HCT116 (cell line): ENCODE results near the gene ZNF414. TPM values are rescaled to one million over a fixed set of nuclear protein-coding genes. Genes with fewer than 3 reads are reported as not detected.

ENCODE experiments used
- ATAC-seq: fragments of 200-7000 bp; cut with Tn5 transposase; 2 replicates; pipeline ENCODE4 v1.9.1; 2020; ENCODE audit warnings: mild to moderate bottlenecking, moderate library complexity
- BruUV-seq: library from RNA; stranded (reverse); fragments of 400-500 nt; replicated peaks from 2 replicates; lab custom pipeline; 2021; lab: Mats Ljungman, UMichigan
- CTCF ChIA-PET: fragments of 300-600 bp; sonication (Branson Sonifier 250); formaldehyde crosslinking; loops from one replicate; lab custom pipeline; 2021; ENCODE audit warnings: antibody characterized with exemption; lab: Charles Lee
- POLR2A ChIA-PET: fragments of 300-600, 350-600 bp; sonication (Branson Sonifier 250); formaldehyde crosslinking; loops from one replicate; lab custom pipeline; 2021; ENCODE audit warnings: antibody characterized with exemption; lab: Charles Lee
- RAD21 ChIA-PET, 2 experiments: fragments of 300-600 bp; sonication (Branson Sonifier 250); formaldehyde crosslinking; loops; one replicate each; lab custom pipeline; 2023; ENCODE audit warnings: low total read pairs in 2 of 2; ENCODE audit not compliant: uncharacterized antibody in 2 of 2, unreplicated experiment in 2 of 2, low non-redundant PET in 1 of 2; lab: Charles Lee
- DNase-seq: peaks from one replicate; pipeline ENCODE4 v3.0.0-alpha.2; 2010; ENCODE audit warnings: low read depth, low spot score
- H2AFZ ChIP-seq: fragments of 200-600 bp; shearing (Covaris generic), sonication (generic); 2 replicates; pipeline ENCODE4 v1.6.1; 2017; ENCODE audit warnings: low read depth, mixed run types, mixed read lengths, antibody characterized with exemption, low read length; ENCODE audit not compliant: poor library complexity, severe bottlenecking
- H3K27ac ChIP-seq: 2 replicates; pipeline ENCODE4 v1.5.1; 2012; ENCODE audit warnings: low read depth, low read length
- H3K27me3 ChIP-seq: fragments of 200-600 bp; sonication (generic); 2 replicates; pipeline ENCODE4 v1.6.1; 2016; ENCODE audit warnings: mixed run types, low read length, mixed read lengths; ENCODE audit not compliant: insufficient read depth
- H3K36me3 ChIP-seq, 2 experiments: fragments of 200-500 bp in 1 of 2; fragments of 200-600 bp in 1 of 2; sonication (Bioruptor generic) in 1 of 2; sonication (generic) in 1 of 2; 2 replicates each; pipeline versions ENCODE4 v1.5.1 to v1.6.1; 2014 to 2016; ENCODE audit warnings: low read length in 2 of 2, inconsistent platforms in 1 of 2, mixed read lengths in 1 of 2, mixed run types in 1 of 2; ENCODE audit not compliant: insufficient read depth in 2 of 2, control insufficient read depth in 1 of 2
- H3K4me1 ChIP-seq, 2 experiments: fragments of 200-600 bp in 1 of 2; sonication (generic) in 1 of 2; 2 replicates each; pipeline versions ENCODE4 v1.5.1 to v1.6.1; 2012 to 2017; ENCODE audit warnings: low read length in 2 of 2, inconsistent platforms in 1 of 2, mild to moderate bottlenecking in 1 of 2, mixed read lengths in 1 of 2, mixed run types in 1 of 2, moderate library complexity in 1 of 2; ENCODE audit not compliant: insufficient read depth in 2 of 2, control insufficient read depth in 1 of 2
- H3K4me2 ChIP-seq: fragments of 200-600 bp; sonication (generic); 2 replicates; pipeline ENCODE4 v1.6.1; 2017; ENCODE audit warnings: mixed run types, low read length, mixed read lengths
- H3K4me3 ChIP-seq, 2 experiments: fragments of 200-600 bp in 1 of 2; sonication (generic) in 1 of 2; replicated peaks in 1 of 2; 2 replicates each; pipeline ENCODE4 v1.5.1; 2011 to 2016; ENCODE audit warnings: low read length in 2 of 2, control low read depth in 1 of 2, low read depth in 1 of 2, mild to moderate bottlenecking in 1 of 2, mixed read lengths in 1 of 2, mixed run types in 1 of 2
- H3K79me2 ChIP-seq: fragments of 200-600 bp; sonication (generic); 2 replicates; pipeline ENCODE4 v1.6.1; 2017; ENCODE audit warnings: mild to moderate bottlenecking, mixed run types, low read length, moderate library complexity, mixed read lengths; ENCODE audit not compliant: insufficient read depth
- H3K9ac ChIP-seq: fragments of 200-600 bp; sonication (generic); 2 replicates; pipeline ENCODE4 v1.6.1; 2016; ENCODE audit warnings: low read length, mixed read lengths
- H3K9me2 ChIP-seq: fragments of 200-600 bp; sonication (generic), shearing (Covaris generic); 2 replicates; pipeline ENCODE4 v1.6.1; 2017; ENCODE audit warnings: mixed run types, mild to moderate bottlenecking, moderate library complexity; ENCODE audit not compliant: insufficient read depth
- H3K9me3 ChIP-seq, 2 experiments: fragments of 200-500 bp in 1 of 2; fragments of 200-600 bp in 1 of 2; sonication (Bioruptor generic) in 1 of 2; sonication (generic) in 1 of 2; 2 replicates each; pipeline ENCODE4 v1.6.1; 2014 to 2017; ENCODE audit warnings: low read length in 2 of 2, mixed read lengths in 2 of 2, inconsistent platforms in 1 of 2, low read depth in 1 of 2, mild to moderate bottlenecking in 1 of 2, mixed run types in 1 of 2, moderate library complexity in 1 of 2; ENCODE audit not compliant: control insufficient read depth in 1 of 2, insufficient read depth in 1 of 2
- H4K20me1 ChIP-seq: fragments of 200-600 bp; sonication (generic), shearing (Covaris generic); 2 replicates; pipeline ENCODE4 v1.6.1; 2017; ENCODE audit warnings: mixed run types, mild to moderate bottlenecking, moderate library complexity; ENCODE audit not compliant: insufficient read depth
- EZH2 ChIP-seq: fragments of 200-600 bp; sonication (generic); IDR thresholded peaks from 2 replicates; pipeline ENCODE4 v1.6.1; 2017; ENCODE audit warnings: antibody characterized with exemption, mixed run types
- FOSL1 ChIP-seq: IDR thresholded peaks from 2 replicates; pipeline ENCODE4 v1.6.1; 2012; ENCODE audit warnings: low read depth
- JUND ChIP-seq: IDR thresholded peaks from 2 replicates; pipeline ENCODE4 v1.6.1; 2012
- POLR2A ChIP-seq: IDR thresholded peaks from 2 replicates; pipeline ENCODE4 v1.7.0; 2011; ENCODE audit warnings: borderline replicate concordance; ENCODE audit not compliant: insufficient read depth, insufficient read length; ENCODE audit errors: extremely low read depth
- POLR2AphosphoS5 ChIP-seq: IDR thresholded peaks from 2 replicates; pipeline ENCODE4 v1.6.1; 2011; ENCODE audit warnings: mild to moderate bottlenecking, low read depth, low read length, moderate library complexity
- RAD21 ChIP-seq: IDR thresholded peaks from 2 replicates; pipeline ENCODE4 v1.6.1; 2012; ENCODE audit warnings: low read depth, mild to moderate bottlenecking
- YY1 ChIP-seq: IDR thresholded peaks from 2 replicates; pipeline ENCODE4 v1.6.1; 2011; ENCODE audit warnings: low read length, low read depth, moderate library complexity, mild to moderate bottlenecking; ENCODE audit not compliant: insufficient replicate concordance; ENCODE audit errors: extremely low read depth
- ZNF274 ChIP-seq: fragments of 200-500 bp; sonication (Bioruptor generic); IDR thresholded peaks from 2 replicates; pipeline ENCODE4 v1.6.1; 2014; ENCODE audit warnings: mild to moderate bottlenecking, low read depth, low read length, inconsistent platforms
- intact Hi-C: fragments of 100-400 bp; cut with micrococcal nuclease; formaldehyde crosslinking; loops from 2 replicates; pipeline ENCODE4 v1.10.0; 2022
- total RNA-seq: library from RNA; stranded (reverse); gene quantifications from one replicate; pipeline ENCODE4 v1.2.1, GENCODE V29; 2021; ENCODE audit not compliant: unreplicated experiment
- TF ChIP-seq, protein P1 (sequence below): IDR thresholded peaks from 2 replicates; pipeline ENCODE4 v1.6.1; 2011; ENCODE audit warnings: mild to moderate bottlenecking, low read length, moderate library complexity; ENCODE audit not compliant: insufficient replicate concordance; ENCODE audit errors: extremely low read depth

ZNF414 gene
- total RNA-seq, 1 experiment from 2014 or later: 31.9 TPM

DNA sequence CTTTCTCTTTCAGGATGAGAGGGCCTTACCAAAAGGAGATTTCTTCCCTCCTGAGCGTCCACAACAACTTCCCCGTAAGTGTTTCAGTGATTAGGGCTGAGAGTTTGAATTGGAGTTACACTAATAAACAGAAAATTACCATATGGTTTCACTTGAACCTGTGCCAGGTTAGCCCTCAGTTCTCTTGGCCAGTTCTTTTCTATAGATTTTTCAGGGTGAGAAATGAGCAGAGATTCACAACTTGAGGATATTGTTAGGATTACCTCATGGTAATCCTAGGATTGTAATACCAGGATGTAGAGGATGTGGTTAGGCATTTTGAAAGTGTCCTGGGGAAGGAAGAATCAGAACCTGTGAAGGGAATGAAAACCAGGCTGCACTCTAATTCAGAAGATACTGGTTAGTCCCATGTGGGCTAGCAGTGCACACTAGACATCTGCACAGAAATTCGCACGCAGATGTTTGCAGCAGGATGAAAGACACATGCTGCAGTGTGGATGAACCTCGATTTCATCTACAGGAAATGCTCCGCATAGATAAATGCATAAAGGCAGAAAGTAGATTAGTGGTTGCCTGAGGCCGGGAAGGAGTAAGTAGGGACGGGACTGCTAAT, 45.1 kb downstream of the ZNF414 start:
- no peak overlapping the region for H3K4me3 ChIP-seq
- no peaks in the 10 kb centered on the region for H3K9me3 ChIP-seq
- no peaks in the 10 kb centered on the region for H3K27me3 ChIP-seq
- peaks cover 76 to 87% of the 10 kb centered on the region in 2 experiments for H3K36me3 ChIP-seq
- no peak for TF ChIP-seq ZNF274
- no peak for TF ChIP-seq YY1
- TF ChIP-seq POLR2AphosphoS5: no peak
- no peak for TF ChIP-seq RAD21
- no peak for TF ChIP-seq POLR2A
- TF ChIP-seq JUND: no peak
- TF ChIP-seq, protein P1, sequence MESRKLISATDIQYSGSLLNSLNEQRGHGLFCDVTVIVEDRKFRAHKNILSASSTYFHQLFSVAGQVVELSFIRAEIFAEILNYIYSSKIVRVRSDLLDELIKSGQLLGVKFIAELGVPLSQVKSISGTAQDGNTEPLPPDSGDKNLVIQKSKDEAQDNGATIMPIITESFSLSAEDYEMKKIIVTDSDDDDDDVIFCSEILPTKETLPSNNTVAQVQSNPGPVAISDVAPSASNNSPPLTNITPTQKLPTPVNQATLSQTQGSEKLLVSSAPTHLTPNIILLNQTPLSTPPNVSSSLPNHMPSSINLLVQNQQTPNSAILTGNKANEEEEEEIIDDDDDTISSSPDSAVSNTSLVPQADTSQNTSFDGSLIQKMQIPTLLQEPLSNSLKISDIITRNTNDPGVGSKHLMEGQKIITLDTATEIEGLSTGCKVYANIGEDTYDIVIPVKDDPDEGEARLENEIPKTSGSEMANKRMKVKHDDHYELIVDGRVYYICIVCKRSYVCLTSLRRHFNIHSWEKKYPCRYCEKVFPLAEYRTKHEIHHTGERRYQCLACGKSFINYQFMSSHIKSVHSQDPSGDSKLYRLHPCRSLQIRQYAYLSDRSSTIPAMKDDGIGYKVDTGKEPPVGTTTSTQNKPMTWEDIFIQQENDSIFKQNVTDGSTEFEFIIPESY: no peak
- TF ChIP-seq EZH2: no peak
- no peak for TF ChIP-seq FOSL1
- no peak for DNase-seq
- ChIA-PET RAD21 (no interaction called here), CTCF (no interaction called here), POLR2A (no interaction called here)
- no TSS peak for BruUV-seq
- H3K9ac ChIP-seq: no peak overlapping the region
- intact Hi-C loops: no loop called here
- no peak for ATAC-seq
- peaks cover 13% of the 10 kb centered on the region; the same call in 1 of the 2 replicates for H4K20me1 ChIP-seq
- H3K27ac ChIP-seq: no peak overlapping the region
- H3K4me2 ChIP-seq: no peak overlapping the region
- no peaks in the 10 kb centered on the region for H3K9me2 ChIP-seq
- H3K4me1 ChIP-seq: no peaks in the 10 kb centered on the region
- H3K79me2 ChIP-seq: peaks cover 97% of the 10 kb centered on the region
- H2AFZ ChIP-seq: no peak overlapping the region
